Measurements from ENCODE around the gene KIF2B. TPM values are rescaled to one million over a fixed set of nuclear protein-coding genes. Genes with fewer than 3 reads are reported as not detected.

KIF2B gene
- polyA plus RNA-seq, 1 donor from 2014 or later, result not detected

DNA sequence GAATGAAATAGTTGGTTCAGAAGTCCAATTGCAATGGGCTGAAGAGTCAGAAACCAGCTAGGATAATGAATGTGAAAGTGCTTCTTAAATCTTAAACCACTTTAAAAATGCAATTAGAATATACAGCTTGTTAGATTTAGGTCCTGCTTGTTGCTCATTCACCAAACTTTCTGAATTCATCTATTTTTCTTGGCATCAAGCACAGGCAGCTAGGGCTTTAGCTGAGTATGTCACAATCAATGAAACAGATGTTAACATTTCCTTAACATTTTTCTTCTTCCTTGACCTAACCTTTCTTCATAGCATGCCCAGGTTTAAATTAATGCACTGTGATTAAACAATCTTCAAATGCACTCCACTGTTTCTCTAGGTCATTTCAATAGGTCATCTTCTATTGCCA lies 14.4 kb downstream of the KIF2B start:
- Histone ChIP-seq H2AFZ (ENCODE audit: low read depth, low read length) (no peak overlapping the region), H3K9me2 (ENCODE audit: insufficient read depth, low read length) (no peaks in the 10 kb centered on the region), H3F3A (ENCODE audit: insufficient read depth, low read length, poor library complexity, severe bottlenecking) (no peaks in the 10 kb centered on the region), H3K9me3 (ENCODE audit: low read length) (no peaks in the 10 kb centered on the region), H3K27ac (ENCODE audit: low read length) (no peak overlapping the region), H4K20me1 (ENCODE audit: insufficient read depth) (no peaks in the 10 kb centered on the region), H3K79me2 (replicated peaks; ENCODE audit: insufficient read depth, low read length) (no peaks in the 10 kb centered on the region), H3K36me3 (ENCODE audit: insufficient read depth, low read length) (no peaks in the 10 kb centered on the region), H3K4me2 (ENCODE audit: low read length) (no peak overlapping the region), H3K9ac (ENCODE audit: low read length) (no peak overlapping the region), H3K4me3 (ENCODE audit: low read length) (no peak overlapping the region), H3K27me3 (ENCODE audit: insufficient read depth, low read depth, low read length) (no peaks in the 10 kb centered on the region)
- no peak for TF ChIP-seq MXI1 (conservative IDR thresholded peaks at IDR 0.05; ENCODE audit: poor library complexity, severe bottlenecking)
- no peak for TF ChIP-seq RAD21 (conservative IDR thresholded peaks at IDR 0.05)
- no peak for TF ChIP-seq TAF1 (IDR thresholded peaks at IDR 0.05; ENCODE audit: low read depth)
- TF ChIP-seq, protein P1, sequence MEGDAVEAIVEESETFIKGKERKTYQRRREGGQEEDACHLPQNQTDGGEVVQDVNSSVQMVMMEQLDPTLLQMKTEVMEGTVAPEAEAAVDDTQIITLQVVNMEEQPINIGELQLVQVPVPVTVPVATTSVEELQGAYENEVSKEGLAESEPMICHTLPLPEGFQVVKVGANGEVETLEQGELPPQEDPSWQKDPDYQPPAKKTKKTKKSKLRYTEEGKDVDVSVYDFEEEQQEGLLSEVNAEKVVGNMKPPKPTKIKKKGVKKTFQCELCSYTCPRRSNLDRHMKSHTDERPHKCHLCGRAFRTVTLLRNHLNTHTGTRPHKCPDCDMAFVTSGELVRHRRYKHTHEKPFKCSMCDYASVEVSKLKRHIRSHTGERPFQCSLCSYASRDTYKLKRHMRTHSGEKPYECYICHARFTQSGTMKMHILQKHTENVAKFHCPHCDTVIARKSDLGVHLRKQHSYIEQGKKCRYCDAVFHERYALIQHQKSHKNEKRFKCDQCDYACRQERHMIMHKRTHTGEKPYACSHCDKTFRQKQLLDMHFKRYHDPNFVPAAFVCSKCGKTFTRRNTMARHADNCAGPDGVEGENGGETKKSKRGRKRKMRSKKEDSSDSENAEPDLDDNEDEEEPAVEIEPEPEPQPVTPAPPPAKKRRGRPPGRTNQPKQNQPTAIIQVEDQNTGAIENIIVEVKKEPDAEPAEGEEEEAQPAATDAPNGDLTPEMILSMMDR (IDR thresholded peaks at IDR 0.05; ENCODE audit: poor library complexity, severe bottlenecking), result no peak
- no peak for TF ChIP-seq EZH2 (IDR thresholded peaks at IDR 0.05; ENCODE audit: borderline replicate concordance, insufficient read depth, low read length, poor library complexity, severe bottlenecking)
- TF ChIP-seq, protein P2, sequence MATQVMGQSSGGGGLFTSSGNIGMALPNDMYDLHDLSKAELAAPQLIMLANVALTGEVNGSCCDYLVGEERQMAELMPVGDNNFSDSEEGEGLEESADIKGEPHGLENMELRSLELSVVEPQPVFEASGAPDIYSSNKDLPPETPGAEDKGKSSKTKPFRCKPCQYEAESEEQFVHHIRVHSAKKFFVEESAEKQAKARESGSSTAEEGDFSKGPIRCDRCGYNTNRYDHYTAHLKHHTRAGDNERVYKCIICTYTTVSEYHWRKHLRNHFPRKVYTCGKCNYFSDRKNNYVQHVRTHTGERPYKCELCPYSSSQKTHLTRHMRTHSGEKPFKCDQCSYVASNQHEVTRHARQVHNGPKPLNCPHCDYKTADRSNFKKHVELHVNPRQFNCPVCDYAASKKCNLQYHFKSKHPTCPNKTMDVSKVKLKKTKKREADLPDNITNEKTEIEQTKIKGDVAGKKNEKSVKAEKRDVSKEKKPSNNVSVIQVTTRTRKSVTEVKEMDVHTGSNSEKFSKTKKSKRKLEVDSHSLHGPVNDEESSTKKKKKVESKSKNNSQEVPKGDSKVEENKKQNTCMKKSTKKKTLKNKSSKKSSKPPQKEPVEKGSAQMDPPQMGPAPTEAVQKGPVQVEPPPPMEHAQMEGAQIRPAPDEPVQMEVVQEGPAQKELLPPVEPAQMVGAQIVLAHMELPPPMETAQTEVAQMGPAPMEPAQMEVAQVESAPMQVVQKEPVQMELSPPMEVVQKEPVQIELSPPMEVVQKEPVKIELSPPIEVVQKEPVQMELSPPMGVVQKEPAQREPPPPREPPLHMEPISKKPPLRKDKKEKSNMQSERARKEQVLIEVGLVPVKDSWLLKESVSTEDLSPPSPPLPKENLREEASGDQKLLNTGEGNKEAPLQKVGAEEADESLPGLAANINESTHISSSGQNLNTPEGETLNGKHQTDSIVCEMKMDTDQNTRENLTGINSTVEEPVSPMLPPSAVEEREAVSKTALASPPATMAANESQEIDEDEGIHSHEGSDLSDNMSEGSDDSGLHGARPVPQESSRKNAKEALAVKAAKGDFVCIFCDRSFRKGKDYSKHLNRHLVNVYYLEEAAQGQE (IDR thresholded peaks at IDR 0.05; ENCODE audit: borderline replicate concordance), result no peak
- TF ChIP-seq EP300 (conservative IDR thresholded peaks at IDR 0.05; ENCODE audit: poor library complexity, severe bottlenecking), result no peak
- no peak for TF ChIP-seq POLR2AphosphoS5 (IDR thresholded peaks at IDR 0.05)
- TF ChIP-seq SMC3 (conservative IDR thresholded peaks at IDR 0.05; ENCODE audit: poor library complexity), result no peak

DNA sequence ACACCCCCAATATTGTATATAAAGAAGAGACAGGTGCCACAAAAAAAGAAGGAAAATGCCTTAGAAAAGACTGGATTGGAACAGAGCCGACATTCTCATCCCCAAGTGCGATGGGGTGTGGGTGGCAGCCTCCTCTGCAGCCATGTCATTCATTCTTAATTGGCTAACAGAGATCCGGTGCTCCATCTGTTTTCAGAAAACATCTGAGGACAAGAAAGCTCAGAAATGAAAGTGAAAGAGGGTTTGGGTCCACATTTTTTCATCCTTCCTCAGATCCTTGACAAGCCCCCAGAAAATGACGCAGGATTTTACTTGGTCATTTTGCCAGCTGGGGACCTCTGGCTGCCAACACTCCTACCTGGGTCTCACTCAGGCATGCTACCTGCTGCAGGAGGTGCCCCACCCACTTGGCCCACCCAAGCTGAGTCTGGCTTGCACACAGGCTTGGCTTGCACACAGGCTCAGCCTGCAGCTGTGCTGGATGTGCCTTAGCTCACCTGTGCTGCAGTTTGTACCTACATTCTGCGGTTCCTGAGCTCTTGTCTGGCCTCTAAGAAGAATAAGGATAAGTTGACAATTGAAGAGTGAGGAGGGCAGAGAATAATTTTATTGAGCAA lies 21.9 kb downstream of the KIF2B start:
- H4K20me1 ChIP-seq (ENCODE audit: insufficient read depth), result no peaks in the 10 kb centered on the region

More for the DNA sequence above, 21.9 kb downstream of the KIF2B start:
- Histone ChIP-seq H3K4me3 (ENCODE audit: low read length) (no peak overlapping the region), H3K27ac (ENCODE audit: low read length) (no peak overlapping the region), H3K9me3 (ENCODE audit: low read length) (no peaks in the 10 kb centered on the region), H3K4me2 (ENCODE audit: low read length) (no peak overlapping the region), H3K79me2 (replicated peaks; ENCODE audit: insufficient read depth, low read length) (no peaks in the 10 kb centered on the region), H2AFZ (ENCODE audit: low read depth, low read length) (no peak overlapping the region), H3K36me3 (ENCODE audit: insufficient read depth, low read length) (no peaks in the 10 kb centered on the region), H3K9me2 (ENCODE audit: insufficient read depth, low read length) (no peaks in the 10 kb centered on the region), H3K9ac (ENCODE audit: low read length) (no peak overlapping the region), H3F3A (ENCODE audit: insufficient read depth, low read length, poor library complexity, severe bottlenecking) (no peaks in the 10 kb centered on the region), H3K27me3 (ENCODE audit: insufficient read depth, low read depth, low read length) (no peaks in the 10 kb centered on the region)
- TF ChIP-seq RAD21 (conservative IDR thresholded peaks at IDR 0.05) (no peak), SMC3 (conservative IDR thresholded peaks at IDR 0.05; ENCODE audit: poor library complexity) (no peak), MXI1 (conservative IDR thresholded peaks at IDR 0.05; ENCODE audit: poor library complexity, severe bottlenecking) (no peak), EP300 (conservative IDR thresholded peaks at IDR 0.05; ENCODE audit: poor library complexity, severe bottlenecking) (no peak), TAF1 (IDR thresholded peaks at IDR 0.05; ENCODE audit: low read depth) (no peak), EZH2 (IDR thresholded peaks at IDR 0.05; ENCODE audit: borderline replicate concordance, insufficient read depth, low read length, poor library complexity, severe bottlenecking) (no peak), POLR2AphosphoS5 (IDR thresholded peaks at IDR 0.05) (no peak)
- TF ChIP-seq, protein P2 (IDR thresholded peaks at IDR 0.05; ENCODE audit: borderline replicate concordance), result no peak
- TF ChIP-seq, protein P1 (IDR thresholded peaks at IDR 0.05; ENCODE audit: poor library complexity, severe bottlenecking), result no peak
